Stimulated activated CD8-positive, alpha-beta memory T cell treated with anti-CD3 and anti-CD28 coated beads, Interleukin-15, amount 100 ng/mL, for 4 hours (primary cell): ENCODE results near the gene ETV3L.
"Not testable (repeated sequence)": the region's sequence is repeated elsewhere in the genome, so short reads cannot be mapped to it uniquely, and the experiment has no call there.

Experiments
- DNase-seq, 2 donors: peaks; one replicate each; pipeline ENCODE4 v3.0.0-alpha.2; 2020; ENCODE audit warnings: low read depth in 2 of 2

ETV3L gene

GRCh38 chr1:157105298-157105987 lies 5.8 kb upstream of the ETV3L start:
- no peak for DNase-seq

- DNase-seq = no peak
Observed at GRCh38 chr1:157104598-157105293, 5.1 kb upstream of the ETV3L start.

GRCh38 chr1:157103268-157103667 lies 3.7 kb upstream of the ETV3L start:
- DNase-seq = no peak

GRCh38 chr1:157101149-157101548 lies 1.5 kb upstream of the ETV3L start:
- DNase-seq = no peak

DNA sequence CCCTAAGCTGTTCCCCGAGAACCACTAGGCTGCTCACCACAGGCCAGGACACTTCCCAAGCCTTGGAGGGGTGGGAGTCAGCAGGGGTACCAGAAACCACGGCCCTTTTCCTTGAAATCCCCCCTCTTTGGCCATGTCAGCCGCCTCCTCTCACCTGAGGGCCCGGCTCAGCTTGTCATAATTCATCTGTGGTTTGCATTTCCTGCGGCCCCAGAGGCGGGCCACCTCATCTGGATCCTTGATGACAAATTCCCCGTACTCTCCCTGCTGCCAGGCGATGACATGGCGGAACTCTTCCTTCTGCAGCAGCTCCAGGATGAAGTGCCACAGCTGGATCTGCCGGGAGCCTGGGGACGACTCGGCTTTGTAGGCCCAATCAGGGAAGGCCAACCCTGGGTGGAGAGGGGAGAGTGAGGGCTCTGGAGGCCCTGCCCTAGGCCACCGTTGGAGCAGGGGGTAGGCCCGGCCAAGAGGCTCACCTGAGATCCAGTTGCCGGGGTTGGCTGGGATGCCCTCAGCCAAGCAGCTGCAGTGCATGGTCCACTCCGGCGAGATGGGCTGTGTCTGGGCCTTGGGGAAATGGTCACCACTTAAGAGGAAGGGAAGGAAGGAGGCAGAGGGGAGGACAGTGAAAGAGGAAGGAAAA lies 498 bp downstream of the ETV3L start:
- DNase-seq = not testable (repeated sequence)

- DNase-seq = no peak
Observed at GRCh38 chr1:157098519-157098918, 1.1 kb downstream of the ETV3L start.

DNA sequence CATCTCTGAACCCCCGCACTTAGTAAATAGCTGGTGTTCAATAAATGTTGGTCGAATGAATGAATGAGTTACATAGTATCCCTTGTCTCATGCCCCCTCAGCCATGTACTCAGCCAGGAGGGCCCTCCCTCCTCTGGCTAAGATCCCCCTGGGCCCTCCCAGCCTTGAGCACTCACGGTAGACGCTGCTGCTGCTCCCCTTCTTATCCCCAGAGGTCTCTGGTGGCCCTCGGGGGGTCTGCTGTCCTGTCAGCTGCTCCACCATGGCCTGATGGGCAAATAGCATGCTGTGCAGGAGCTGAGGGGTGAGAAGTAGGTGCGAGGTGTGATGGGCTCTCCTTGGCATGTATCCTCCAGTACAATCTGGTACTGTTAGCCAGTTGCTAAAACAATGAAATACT lies 1.9 kb downstream of the ETV3L start:
- no peak for DNase-seq

DNA sequence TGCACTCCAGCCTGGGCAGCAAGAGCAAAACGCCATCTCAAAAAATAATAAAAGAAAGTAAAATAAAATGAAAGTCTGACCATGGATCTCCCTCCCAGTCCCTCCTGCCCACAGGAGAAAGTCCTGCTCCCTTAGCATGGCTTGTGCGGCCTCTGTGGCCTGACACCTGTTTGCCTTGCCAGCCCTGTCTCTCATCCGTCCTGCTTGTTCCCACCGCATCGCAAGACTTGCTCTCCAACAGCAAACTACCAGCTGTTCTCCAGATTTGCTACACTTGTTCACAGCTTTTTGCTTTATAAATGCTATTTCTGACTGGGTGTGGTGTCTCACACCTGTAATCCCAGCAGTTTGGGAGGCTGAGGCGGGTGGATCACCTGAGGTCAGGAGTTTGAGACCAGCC lies 2.7 kb downstream of the ETV3L start:
- no peak for DNase-seq

- DNase-seq = no peak
Observed at GRCh38 chr1:157095551-157095950, 4.1 kb downstream of the ETV3L start.

DNA sequence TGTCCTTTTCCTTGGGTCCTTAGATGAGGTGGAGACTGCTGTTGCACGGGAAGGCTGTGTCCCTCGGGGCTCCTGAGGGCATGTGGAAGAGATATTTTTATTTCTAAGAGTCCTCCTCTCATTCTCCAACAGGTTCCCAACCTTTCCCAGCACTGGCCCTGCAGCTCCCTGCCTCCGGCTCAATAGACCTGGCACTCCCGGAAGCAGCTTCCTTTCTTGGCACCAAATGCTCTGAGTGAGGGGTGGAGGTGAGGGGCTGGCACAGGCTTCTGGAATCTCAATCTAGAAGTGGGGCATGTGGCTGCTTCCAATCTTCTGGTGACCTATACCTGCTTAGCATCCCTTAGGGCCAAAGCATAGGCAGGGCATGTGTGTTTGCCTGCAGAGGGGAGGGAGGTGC lies 4.5 kb downstream of the ETV3L start:
- no peak for DNase-seq

DNA sequence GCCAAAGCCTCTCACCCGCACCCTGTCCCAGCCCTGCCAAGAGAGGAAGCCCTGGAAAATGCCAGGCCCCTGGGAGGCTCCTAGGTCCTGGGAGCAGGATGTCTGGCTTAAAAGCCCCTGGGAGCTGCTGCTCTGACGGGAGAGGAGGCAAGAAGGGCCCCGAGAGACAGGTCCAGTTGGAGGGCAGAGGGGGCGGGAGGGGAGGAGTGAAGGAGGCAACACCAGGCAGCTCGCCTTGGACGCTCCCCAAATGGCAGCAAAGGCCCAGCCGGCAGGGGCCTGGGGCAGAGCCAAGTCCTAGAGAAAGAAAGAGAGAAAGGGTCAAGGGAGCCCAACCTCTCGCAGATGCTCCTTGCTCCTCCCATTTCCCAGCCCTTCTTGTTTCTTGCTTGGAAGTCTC lies 6.8 kb downstream of the ETV3L start:
- no peak for DNase-seq

GRCh38 chr1:157091668-157092273 lies 7.8 kb downstream of the ETV3L start:
- DNase-seq = no peak

- DNase-seq = no peak
Observed at GRCh38 chr1:157091186-157091585, 8.4 kb downstream of the ETV3L start.

- no peak for DNase-seq
Observed at GRCh38 chr1:157090771-157091170, 8.8 kb downstream of the ETV3L start.

- DNase-seq = peak; percentile 53 to 61
Observed at GRCh38 chr1:157090196-157090647, 9.4 kb downstream of the ETV3L start.

DNA sequence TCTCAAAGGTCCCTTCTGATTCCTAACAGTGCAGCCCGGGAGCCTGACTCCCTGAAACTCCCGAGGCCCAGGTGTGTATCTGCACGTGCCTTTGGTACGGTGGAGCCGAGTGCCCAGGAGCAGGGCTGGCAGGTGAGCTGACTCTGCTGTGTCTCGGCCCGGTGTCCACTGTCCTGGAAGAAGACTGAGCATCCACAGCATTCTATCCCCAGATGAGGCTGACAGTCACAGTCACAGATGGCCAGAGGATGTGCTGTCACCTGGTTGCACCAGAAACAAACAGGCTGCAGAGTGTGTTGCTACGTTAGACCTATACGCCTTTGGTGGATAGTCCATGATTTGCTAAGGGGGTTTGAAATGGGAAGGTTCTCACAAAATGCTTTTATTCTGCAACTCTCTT lies 9.8 kb downstream of the ETV3L start:
- no peak for DNase-seq

DNA sequence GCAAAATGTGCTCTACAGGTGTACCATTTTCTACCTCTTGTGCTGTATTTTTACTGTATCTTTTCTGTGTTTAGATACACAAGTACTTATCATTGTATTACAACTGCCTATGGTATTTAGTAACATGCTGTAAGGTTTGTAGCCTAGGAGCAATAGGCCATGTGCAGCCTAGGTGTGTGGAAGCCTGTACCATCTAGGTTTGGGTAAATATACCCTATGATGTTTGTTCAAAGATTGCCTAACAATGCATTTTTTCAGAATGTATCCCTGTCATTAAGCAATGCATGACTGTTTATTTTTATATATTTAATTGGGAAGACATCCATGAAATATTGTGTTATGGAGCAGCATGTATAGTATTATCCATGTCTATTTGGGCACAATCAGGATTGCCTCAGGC lies 11.0 kb downstream of the ETV3L start:
- no peak for DNase-seq

- no peak for DNase-seq
Observed at GRCh38 chr1:157087030-157087429, 12.6 kb downstream of the ETV3L start.

DNA sequence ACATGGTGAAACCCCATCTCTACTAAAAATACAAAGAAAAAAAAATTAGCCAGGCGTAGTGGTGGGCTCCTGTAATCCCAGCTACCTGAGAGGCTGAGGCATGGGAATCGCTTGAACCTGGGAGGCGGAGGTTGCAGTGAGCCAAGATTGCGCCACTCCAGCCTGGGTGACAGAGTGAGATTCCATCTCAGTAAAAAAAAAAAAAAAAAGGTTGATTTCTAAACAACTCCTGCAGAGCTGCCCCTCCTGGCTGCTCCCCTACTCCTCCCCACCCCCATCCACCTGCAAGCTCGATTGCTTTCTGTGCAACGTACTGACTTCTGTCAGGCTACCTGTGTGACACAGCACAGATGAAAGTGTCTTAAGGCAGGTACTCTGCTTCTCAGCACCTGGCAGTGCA lies 13.3 kb downstream of the ETV3L start:
- DNase-seq = no peak

DNA sequence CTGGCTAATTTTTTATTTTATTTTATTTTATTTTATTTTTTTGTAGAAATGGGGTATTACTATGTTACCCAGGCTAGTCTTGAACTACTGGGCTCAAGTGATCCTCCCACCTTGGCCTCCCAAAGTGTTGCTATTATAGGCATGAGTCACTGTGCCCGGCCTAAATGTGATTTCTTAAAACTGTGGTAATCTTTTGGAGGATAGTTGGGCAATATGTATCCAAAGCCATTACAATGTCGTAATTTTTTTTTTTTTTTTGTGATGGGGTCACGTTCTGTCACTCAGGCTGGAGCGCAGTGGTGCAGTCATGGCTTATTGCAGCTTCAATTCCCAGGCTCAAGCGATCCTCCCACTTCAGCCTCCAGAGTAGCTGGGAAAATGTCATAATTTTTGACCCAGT lies 14.2 kb downstream of the ETV3L start:
- DNase-seq = no peak

DNA sequence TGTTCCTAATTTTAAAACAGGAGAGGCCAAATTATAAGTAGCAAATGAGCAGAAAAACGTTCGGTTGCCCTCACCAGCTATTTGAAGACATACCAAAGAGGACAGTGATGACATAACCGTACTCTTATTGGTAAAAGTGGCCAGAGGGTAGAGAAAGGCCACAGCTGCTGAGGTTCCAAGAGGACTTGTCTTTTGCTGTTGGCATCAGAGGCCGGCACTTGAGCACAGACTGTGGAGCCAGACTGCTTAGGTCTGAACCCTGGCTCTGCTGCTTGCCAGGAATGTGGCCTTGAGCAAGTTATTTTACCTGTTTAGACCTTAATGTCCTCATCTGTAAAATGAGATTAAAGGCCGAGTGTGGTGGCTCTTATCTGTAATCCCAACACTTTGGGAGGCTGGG lies 14.9 kb downstream of the ETV3L start:
- no peak for DNase-seq

GRCh38 chr1:157081707-157082106 lies 17.9 kb downstream of the ETV3L start:
- no peak for DNase-seq

DNA sequence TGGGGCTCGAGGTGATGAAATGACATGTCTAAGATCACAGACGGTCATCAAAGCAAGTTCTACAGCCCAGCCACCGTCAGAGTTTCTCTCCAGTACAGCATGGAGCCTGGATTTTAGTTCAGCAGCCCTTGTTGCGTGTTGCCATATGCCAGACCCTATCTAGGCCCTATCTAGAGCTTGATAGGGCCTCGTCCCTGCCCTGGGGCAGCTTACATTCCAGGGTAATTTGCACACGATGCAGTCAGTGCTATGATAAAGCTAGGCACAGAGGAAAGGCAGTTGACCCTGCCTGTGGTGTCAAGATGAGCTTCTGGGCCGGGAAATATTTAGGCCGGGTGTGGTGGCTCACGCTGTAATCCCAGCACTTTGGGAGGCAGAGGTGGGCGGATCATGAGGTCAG lies 18.9 kb downstream of the ETV3L start:
- no peak for DNase-seq
